Activated CD8-positive, alpha-beta T cell treated with anti-CD3 and anti-CD28 coated beads, Interleukin-2, amount 10 ng/mL, durations not matched to agents 7 days and 5 days (primary cell): ENCODE measurements around the gene CLCA2. TPM values are rescaled to one million over a fixed set of nuclear protein-coding genes. Genes with fewer than 3 reads are reported as not detected.

ENCODE experiments used
- ATAC-seq: fragments of 150-1000 bp; cut with Tn5 transposase; one replicate; pipeline ENCODE4 v1.10.0; 2021; ENCODE audit warnings: moderate library complexity
- CTCF ChIA-PET: fragments of 350-600 bp; sonication (Branson Sonifier 250); formaldehyde crosslinking; loops from one replicate; lab custom pipeline; 2021; ENCODE audit warnings: antibody characterized with exemption; lab: Charles Lee
- POLR2A ChIA-PET: fragments of 350-600 bp; sonication (Branson Sonifier 250); formaldehyde crosslinking; loops from one replicate; lab custom pipeline; 2021; ENCODE audit warnings: antibody characterized with exemption; lab: Charles Lee
- DNase-seq: peaks from one replicate; pipeline ENCODE4 v3.0.0-alpha.2; 2020
- H3K27ac Mint-ChIP-seq: one replicate; pipeline ENCODE4 v1.8.0; 2021; ENCODE audit warnings: mild to moderate bottlenecking, mixed read lengths
- H3K27me3 Mint-ChIP-seq: one replicate; pipeline ENCODE4 v1.8.0; 2021; ENCODE audit warnings: low read depth, mixed read lengths
- H3K36me3 Mint-ChIP-seq: one replicate; pipeline ENCODE4 v1.8.0; 2021; ENCODE audit warnings: low read depth, mixed read lengths
- H3K4me1 Mint-ChIP-seq: one replicate; pipeline ENCODE4 v1.8.0; 2021; ENCODE audit warnings: low read depth, mixed read lengths
- H3K4me3 Mint-ChIP-seq: one replicate; pipeline ENCODE4 v1.8.0; 2021; ENCODE audit warnings: mild to moderate bottlenecking, mixed read lengths
- H3K9me3 Mint-ChIP-seq: one replicate; pipeline ENCODE4 v1.8.0; 2022; ENCODE audit warnings: mixed read lengths; ENCODE audit not compliant: insufficient read depth
- total RNA-seq, 2 experiments: library from RNA; stranded (reverse); gene quantifications; one replicate each; pipeline ENCODE4 v1.2.3, GENCODE V29; 2021

The CLCA2 gene
- total RNA-seq, 2 experiments from 2014 or later = not detected

- ATAC-seq (no peak), DNase-seq (no peak)
- H3K36me3 Mint-ChIP-seq = no peaks in the 10 kb centered on the region
- POLR2A ChIA-PET = no interaction called here
- no peak overlapping the region for H3K4me3 Mint-ChIP-seq
- CTCF ChIA-PET = no interaction called here
- no peak overlapping the region for H3K27ac Mint-ChIP-seq
- peaks cover 3% of the 10 kb centered on the region for H3K27me3 Mint-ChIP-seq
- no peaks in the 10 kb centered on the region for H3K9me3 Mint-ChIP-seq
- no peaks in the 10 kb centered on the region for H3K4me1 Mint-ChIP-seq
These were observed 53.3 kb downstream of the CLCA2 start for GRCh38 chr1:86477256-86477655.

GRCh38 chr1:86477682-86478081 is 53.7 kb downstream of the CLCA2 start:
- Mint-ChIP-seq H3K27me3 (peaks cover 2% of the 10 kb centered on the region), H3K4me3 (no peak overlapping the region), H3K36me3 (no peaks in the 10 kb centered on the region), H3K9me3 (no peaks in the 10 kb centered on the region), H3K27ac (no peak overlapping the region), H3K4me1 (no peaks in the 10 kb centered on the region)
- POLR2A ChIA-PET = no interaction called here
- CTCF ChIA-PET = no interaction called here
- ATAC-seq (no peak), DNase-seq (no peak)

GRCh38 chr1:86478416-86479156 is 54.6 kb downstream of the CLCA2 start:
- ATAC-seq = no peak
- Mint-ChIP-seq H3K36me3 (no peaks in the 10 kb centered on the region), H3K9me3 (no peaks in the 10 kb centered on the region), H3K4me3 (no peak overlapping the region), H3K4me1 (no peaks in the 10 kb centered on the region), H3K27me3 (peaks cover 2% of the 10 kb centered on the region), H3K27ac (no peak overlapping the region)
- POLR2A ChIA-PET = no interaction called here
- CTCF ChIA-PET = no interaction called here
- DNase-seq = no peak

- CTCF ChIA-PET = no interaction called here
- no peaks in the 10 kb centered on the region for H3K36me3 Mint-ChIP-seq
These were observed 58.0 kb downstream of the CLCA2 start for GRCh38 chr1:86481966-86482365.

GRCh38 chr1:86487131-86487810 is 63.3 kb downstream of the CLCA2 start:
- Mint-ChIP-seq H3K27me3 (peaks cover 6% of the 10 kb centered on the region), H3K4me1 (no peaks in the 10 kb centered on the region), H3K9me3 (no peaks in the 10 kb centered on the region), H3K4me3 (no peak overlapping the region), H3K27ac (no peak overlapping the region), H3K36me3 (no peaks in the 10 kb centered on the region)
- DNase-seq (no peak), ATAC-seq (no peak)
- CTCF ChIA-PET = interaction anchor here (1.2 kb wide), 1 partner anchor 15 kb away, joined by 3 read pairs; no protein-coding TSS in a partner anchor
- POLR2A ChIA-PET = no interaction called here

More at GRCh38 chr1:86481966-86482365, 58.0 kb downstream of the CLCA2 start:
- no peak for DNase-seq
- no peaks in the 10 kb centered on the region for H3K4me1 Mint-ChIP-seq
- H3K27ac Mint-ChIP-seq = no peak overlapping the region
- no peaks in the 10 kb centered on the region for H3K9me3 Mint-ChIP-seq
- POLR2A ChIA-PET = no interaction called here
- peaks cover 8% of the 10 kb centered on the region for H3K27me3 Mint-ChIP-seq
- ATAC-seq = no peak
- no peak overlapping the region for H3K4me3 Mint-ChIP-seq

- no peaks in the 10 kb centered on the region for H3K36me3 Mint-ChIP-seq
These were observed 63.8 kb downstream of the CLCA2 start for GRCh38 chr1:86487811-86488141.

GRCh38 chr1:86489242-86489878 is 65.4 kb downstream of the CLCA2 start:
- POLR2A ChIA-PET = no interaction called here
- CTCF ChIA-PET = interaction anchor here (1.9 kb wide), 1 partner anchor 11 kb away, joined by 6 read pairs; no protein-coding TSS in a partner anchor
- ATAC-seq = no peak

More at GRCh38 chr1:86487811-86488141, 63.8 kb downstream of the CLCA2 start:
- no peak overlapping the region for H3K4me3 Mint-ChIP-seq
- ChIA-PET POLR2A (no interaction called here), CTCF (interaction anchor here (1.2 kb wide), 1 partner anchor 14 kb away, joined by 3 read pairs; no protein-coding TSS in a partner anchor)
- no peak overlapping the region for H3K27ac Mint-ChIP-seq
- no peaks in the 10 kb centered on the region for H3K9me3 Mint-ChIP-seq
- H3K27me3 Mint-ChIP-seq = peaks cover 8% of the 10 kb centered on the region
- ATAC-seq = no peak
- no peaks in the 10 kb centered on the region for H3K4me1 Mint-ChIP-seq
- no peak for DNase-seq

GRCh38 chr1:86491171-86491950 is 67.4 kb downstream of the CLCA2 start:
- Mint-ChIP-seq H3K27me3 (peaks cover 11% of the 10 kb centered on the region), H3K27ac (no peak overlapping the region), H3K4me3 (no peak overlapping the region), H3K4me1 (no peaks in the 10 kb centered on the region), H3K36me3 (no peaks in the 10 kb centered on the region), H3K9me3 (no peaks in the 10 kb centered on the region)
- POLR2A ChIA-PET = no interaction called here
- no peak for DNase-seq
- CTCF ChIA-PET = interaction anchor here (1.8 kb wide), 1 partner anchor 8 kb away, joined by 9 read pairs; no protein-coding TSS in a partner anchor
- ATAC-seq = no peak

More at GRCh38 chr1:86489242-86489878, 65.4 kb downstream of the CLCA2 start:
- no peak overlapping the region for H3K27ac Mint-ChIP-seq
- no peak for DNase-seq
- H3K9me3 Mint-ChIP-seq = no peaks in the 10 kb centered on the region
- H3K4me3 Mint-ChIP-seq = no peak overlapping the region
- H3K27me3 Mint-ChIP-seq = peaks cover 11% of the 10 kb centered on the region
- no peaks in the 10 kb centered on the region for H3K36me3 Mint-ChIP-seq
- no peaks in the 10 kb centered on the region for H3K4me1 Mint-ChIP-seq

GRCh38 chr1:86498281-86498680 is 74.3 kb downstream of the CLCA2 start:
- DNase-seq (no peak), ATAC-seq (no peak)
- no peaks in the 10 kb centered on the region for H3K9me3 Mint-ChIP-seq
- CTCF ChIA-PET = interaction anchor here (1.4 to 2.2 kb wide), 6 partner anchors 11 to 247 kb away, joined by 4 to 14 read pairs (median 4); no protein-coding TSS in a partner anchor
- POLR2A ChIA-PET = no interaction called here
- H3K27me3 Mint-ChIP-seq = peaks cover 16% of the 10 kb centered on the region
- peaks cover 15% of the 10 kb centered on the region for H3K4me1 Mint-ChIP-seq
- no peak overlapping the region for H3K27ac Mint-ChIP-seq
- H3K36me3 Mint-ChIP-seq = no peaks in the 10 kb centered on the region
- no peak overlapping the region for H3K4me3 Mint-ChIP-seq

GRCh38 chr1:86499987-86500593 is 76.1 kb downstream of the CLCA2 start:
- Mint-ChIP-seq H3K9me3 (no peaks in the 10 kb centered on the region), H3K36me3 (no peaks in the 10 kb centered on the region), H3K4me3 (no peak overlapping the region), H3K27ac (no peak overlapping the region), H3K27me3 (peaks cover 20% of the 10 kb centered on the region), H3K4me1 (peaks cover 18% of the 10 kb centered on the region)
- CTCF ChIA-PET = interaction anchor here (0.6 to 5.4 kb wide), 42 partner anchors 9 to 253 kb away, joined by 3 to 38 read pairs (median 4); partner anchors contain the start of genes ODF2L and SH3GLB1
- POLR2A ChIA-PET = interaction anchor here (0.6 kb wide), 1 partner anchor 137 kb away, joined by 3 read pairs; no protein-coding TSS in a partner anchor
- DNase-seq (no peak), ATAC-seq (peak; percentile 48)

- Mint-ChIP-seq H3K4me3 (no peak overlapping the region), H3K27me3 (peaks cover 26% of the 10 kb centered on the region), H3K36me3 (no peaks in the 10 kb centered on the region), H3K9me3 (no peaks in the 10 kb centered on the region), H3K4me1 (peaks cover 18% of the 10 kb centered on the region), H3K27ac (no peak overlapping the region)
- ChIA-PET CTCF (interaction anchor here (0.7 to 5.4 kb wide), 32 partner anchors 8 to 253 kb away, joined by 3 to 38 read pairs (median 5); partner anchors contain the start of genes ODF2L and SH3GLB1), POLR2A (no interaction called here)
- no peak for DNase-seq
- ATAC-seq = no peak
These were observed 76.7 kb downstream of the CLCA2 start for GRCh38 chr1:86500714-86501113.
